ENCODE data around the gene IL31RA. TPM values are rescaled to one million over a fixed set of nuclear protein-coding genes. Genes with fewer than 3 reads are reported as not detected.

IL31RA gene
- total RNA-seq, 2 experiments from 2014 or later = not detected

DNA sequence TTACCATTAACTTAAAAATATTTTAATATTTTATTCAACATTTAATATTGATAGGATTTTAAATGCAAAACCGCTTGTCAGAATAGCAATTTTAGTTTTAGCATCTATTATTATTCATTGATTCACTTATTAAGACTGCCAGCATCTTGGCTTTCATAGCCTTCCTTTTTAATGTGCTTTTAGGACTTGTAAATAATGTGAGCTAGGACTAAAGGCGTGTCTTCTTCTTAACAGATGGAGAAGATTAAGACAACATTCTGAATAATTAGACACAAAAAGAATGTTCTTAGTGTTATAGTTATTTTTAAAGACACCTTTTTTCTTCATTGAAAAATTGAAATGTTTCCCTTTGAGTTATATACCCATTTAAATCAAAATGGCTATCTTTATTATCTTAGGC lies 6.9 kb downstream of the IL31RA start:
- intact Hi-C loops (cut with micrococcal nuclease; ENCODE audit: unreplicated experiment) = no loop called here
- H2AFZ ChIP-seq (ENCODE audit: low read length) = no peak overlapping the region
- no peak overlapping the region for H3K4me2 ChIP-seq (ENCODE audit: low read length)
- H3K36me3 ChIP-seq (ENCODE audit: insufficient read depth, low read length) = no peaks in the 10 kb centered on the region
- H3K4me3 ChIP-seq (ENCODE audit: low read depth, low read length, poor library complexity, severe bottlenecking) = no peak overlapping the region
- H3K4me1 ChIP-seq (ENCODE audit: insufficient read depth, low read length, poor library complexity, severe bottlenecking) = no peaks in the 10 kb centered on the region
- H3K79me2 ChIP-seq (ENCODE audit: insufficient read depth, low read depth, low read length) = no peaks in the 10 kb centered on the region
- no peaks in the 10 kb centered on the region for H3K9me3 ChIP-seq (ENCODE audit: low read length)
- no TSS peak for BruUV-seq (replicated peaks)
- no peak for DNase-seq (ENCODE audit: low spot score)
- no peak for TF ChIP-seq EZH2phosphoT487 (IDR thresholded peaks at IDR 0.05; ENCODE audit: borderline replicate concordance, low read depth, low read length)
- TF ChIP-seq, protein P1, sequence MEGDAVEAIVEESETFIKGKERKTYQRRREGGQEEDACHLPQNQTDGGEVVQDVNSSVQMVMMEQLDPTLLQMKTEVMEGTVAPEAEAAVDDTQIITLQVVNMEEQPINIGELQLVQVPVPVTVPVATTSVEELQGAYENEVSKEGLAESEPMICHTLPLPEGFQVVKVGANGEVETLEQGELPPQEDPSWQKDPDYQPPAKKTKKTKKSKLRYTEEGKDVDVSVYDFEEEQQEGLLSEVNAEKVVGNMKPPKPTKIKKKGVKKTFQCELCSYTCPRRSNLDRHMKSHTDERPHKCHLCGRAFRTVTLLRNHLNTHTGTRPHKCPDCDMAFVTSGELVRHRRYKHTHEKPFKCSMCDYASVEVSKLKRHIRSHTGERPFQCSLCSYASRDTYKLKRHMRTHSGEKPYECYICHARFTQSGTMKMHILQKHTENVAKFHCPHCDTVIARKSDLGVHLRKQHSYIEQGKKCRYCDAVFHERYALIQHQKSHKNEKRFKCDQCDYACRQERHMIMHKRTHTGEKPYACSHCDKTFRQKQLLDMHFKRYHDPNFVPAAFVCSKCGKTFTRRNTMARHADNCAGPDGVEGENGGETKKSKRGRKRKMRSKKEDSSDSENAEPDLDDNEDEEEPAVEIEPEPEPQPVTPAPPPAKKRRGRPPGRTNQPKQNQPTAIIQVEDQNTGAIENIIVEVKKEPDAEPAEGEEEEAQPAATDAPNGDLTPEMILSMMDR (conservative IDR thresholded peaks at IDR 0.05; ENCODE audit: low read length) = no peak
- H4K20me1 ChIP-seq (ENCODE audit: insufficient read depth, low read length) = no peaks in the 10 kb centered on the region
- H3K27ac ChIP-seq (ENCODE audit: low read depth, low read length, poor library complexity, severe bottlenecking) = no peak overlapping the region
- ChIA-PET POLR2A (no interaction called here), CTCF (ENCODE audit: unreplicated experiment) (no interaction called here)
- no peaks in the 10 kb centered on the region for H3K9me2 ChIP-seq (ENCODE audit: insufficient read depth, low read length)

DNA sequence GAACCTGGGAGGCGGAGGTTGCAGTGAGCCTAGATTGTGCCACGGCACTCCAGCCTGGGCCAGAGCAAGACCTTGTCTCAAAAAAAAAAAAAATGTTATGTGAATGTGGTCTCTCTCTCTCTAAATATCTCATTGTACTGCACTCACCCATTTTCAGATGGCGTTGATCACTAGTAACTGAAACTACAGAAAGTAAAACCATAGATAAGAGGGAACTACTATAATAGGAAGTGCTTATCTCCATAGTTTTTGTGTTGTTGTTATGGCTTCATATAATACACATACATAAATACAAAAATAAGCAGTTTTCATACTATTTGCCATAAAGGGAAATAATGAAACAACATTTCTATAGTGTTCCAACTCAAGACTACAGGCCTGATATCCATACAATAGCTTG lies 9.1 kb downstream of the IL31RA start:
- H3K4me1 ChIP-seq (ENCODE audit: insufficient read depth, low read length, poor library complexity, severe bottlenecking) = no peaks in the 10 kb centered on the region
- intact Hi-C loops (cut with micrococcal nuclease; ENCODE audit: unreplicated experiment) = no loop called here
- CTCF ChIA-PET (ENCODE audit: unreplicated experiment) = no interaction called here
- H3K4me3 ChIP-seq (ENCODE audit: low read depth, low read length, poor library complexity, severe bottlenecking) = no peak overlapping the region
- no TSS peak for BruUV-seq (replicated peaks)
- DNase-seq (ENCODE audit: low spot score) = no peak
- POLR2A ChIA-PET = no interaction called here
- H3K9me2 ChIP-seq (ENCODE audit: insufficient read depth, low read length) = no peaks in the 10 kb centered on the region
- no peaks in the 10 kb centered on the region for H3K79me2 ChIP-seq (ENCODE audit: insufficient read depth, low read depth, low read length)
- TF ChIP-seq EZH2phosphoT487 (IDR thresholded peaks at IDR 0.05; ENCODE audit: borderline replicate concordance, low read depth, low read length) = no peak
- TF ChIP-seq, protein P1 (conservative IDR thresholded peaks at IDR 0.05; ENCODE audit: low read length) = no peak
- no peaks in the 10 kb centered on the region for H3K9me3 ChIP-seq (ENCODE audit: low read length)
- no peaks in the 10 kb centered on the region for H3K36me3 ChIP-seq (ENCODE audit: insufficient read depth, low read length)
- H3K27ac ChIP-seq (ENCODE audit: low read depth, low read length, poor library complexity, severe bottlenecking) = no peak overlapping the region
- no peaks in the 10 kb centered on the region for H4K20me1 ChIP-seq (ENCODE audit: insufficient read depth, low read length)
- no peak overlapping the region for H2AFZ ChIP-seq (ENCODE audit: low read length)
- no peak overlapping the region for H3K4me2 ChIP-seq (ENCODE audit: low read length)

DNA sequence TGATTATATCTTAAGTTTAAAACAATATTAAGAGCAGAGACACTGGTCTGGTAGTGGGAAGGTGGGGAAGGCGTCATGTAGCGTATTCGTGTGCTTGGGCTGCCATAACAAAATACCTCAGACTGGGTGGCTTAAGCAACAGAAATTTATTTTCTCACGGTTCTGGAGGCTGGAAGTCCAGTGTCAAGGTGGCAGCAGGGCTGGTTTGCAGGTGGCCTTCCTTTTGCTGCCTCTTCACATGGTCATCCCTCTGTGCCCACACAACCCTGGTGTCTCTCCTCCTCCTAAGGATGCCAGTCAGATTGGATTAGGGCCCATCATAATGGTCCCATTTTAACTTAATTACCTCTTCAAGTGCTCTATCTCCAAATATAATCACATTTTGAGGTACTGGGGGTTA lies 9.6 kb downstream of the IL31RA start:
- DNase-seq (ENCODE audit: low spot score) = no peak

More for the DNA sequence above, 9.6 kb downstream of the IL31RA start:
- CTCF ChIA-PET (ENCODE audit: unreplicated experiment) = no interaction called here
- Histone ChIP-seq H3K27ac (ENCODE audit: low read depth, low read length, poor library complexity, severe bottlenecking) (no peak overlapping the region), H4K20me1 (ENCODE audit: insufficient read depth, low read length) (no peaks in the 10 kb centered on the region), H3K4me1 (ENCODE audit: insufficient read depth, low read length, poor library complexity, severe bottlenecking) (no peaks in the 10 kb centered on the region), H3K79me2 (ENCODE audit: insufficient read depth, low read depth, low read length) (no peaks in the 10 kb centered on the region), H2AFZ (ENCODE audit: low read length) (no peak overlapping the region), H3K9me3 (ENCODE audit: low read length) (no peaks in the 10 kb centered on the region), H3K4me2 (ENCODE audit: low read length) (no peak overlapping the region), H3K9me2 (ENCODE audit: insufficient read depth, low read length) (no peaks in the 10 kb centered on the region), H3K36me3 (ENCODE audit: insufficient read depth, low read length) (no peaks in the 10 kb centered on the region), H3K4me3 (ENCODE audit: low read depth, low read length, poor library complexity, severe bottlenecking) (no peak overlapping the region)
- POLR2A ChIA-PET = no interaction called here
- no TSS peak for BruUV-seq (replicated peaks)
- no peak for TF ChIP-seq EZH2phosphoT487 (IDR thresholded peaks at IDR 0.05; ENCODE audit: borderline replicate concordance, low read depth, low read length)
- TF ChIP-seq, protein P1 (conservative IDR thresholded peaks at IDR 0.05; ENCODE audit: low read length) = no peak
- intact Hi-C loops (cut with micrococcal nuclease; ENCODE audit: unreplicated experiment) = no loop called here

Data from OCI-LY7 (cell line).